ENCODE measurements around the gene PRMT7. TPM values are rescaled to one million over a fixed set of nuclear protein-coding genes. Genes with fewer than 3 reads are reported as not detected.

PRMT7 gene
- polyA plus RNA-seq, 1 donor = 39.9 TPM

GRCh38 chr16:68362947-68363657, 52.3 kb downstream of the PRMT7 start:
- no peak for DNase-seq (ENCODE audit: low read depth)

GRCh38 chr16:68363658-68364521, 53.1 kb downstream of the PRMT7 start:
- DNase-seq (ENCODE audit: low read depth) = no peak

- DNase-seq (ENCODE audit: low read depth) = no peak
Measured at GRCh38 chr16:68364561-68364998, 53.8 kb downstream of the PRMT7 start.

GRCh38 chr16:68365167-68365817, 54.5 kb downstream of the PRMT7 start:
- DNase-seq (ENCODE audit: low read depth) = no peak

- no peak for DNase-seq (ENCODE audit: low read depth)
Measured at GRCh38 chr16:68366062-68366461, 55.2 kb downstream of the PRMT7 start.

GRCh38 chr16:68367030-68367429, 56.2 kb downstream of the PRMT7 start:
- no peak for DNase-seq (ENCODE audit: low read depth)

- no peak for DNase-seq (ENCODE audit: low read depth)
Measured at GRCh38 chr16:68367440-68367839, 56.6 kb downstream of the PRMT7 start.

- no peak for DNase-seq (ENCODE audit: low read depth)
Measured at GRCh38 chr16:68367891-68368290, 57.1 kb downstream of the PRMT7 start.

- DNase-seq (ENCODE audit: low read depth) = no peak
Measured at GRCh38 chr16:68368301-68368888, 57.6 kb downstream of the PRMT7 start.

GRCh38 chr16:68369168-68369567, 58.3 kb downstream of the PRMT7 start:
- DNase-seq (ENCODE audit: low read depth) = no peak

GRCh38 chr16:68369697-68370580, 59.1 kb downstream of the PRMT7 start:
- DNase-seq (ENCODE audit: low read depth) = no peak

- DNase-seq (ENCODE audit: low read depth) = no peak
Measured at GRCh38 chr16:68370581-68371275, 59.9 kb downstream of the PRMT7 start.

- no peak for DNase-seq (ENCODE audit: low read depth)
Measured at GRCh38 chr16:68371276-68371651, 60.4 kb downstream of the PRMT7 start.

GRCh38 chr16:68371706-68372380, 61.0 kb downstream of the PRMT7 start:
- DNase-seq (ENCODE audit: low read depth) = no peak

GRCh38 chr16:68372381-68372720, 61.5 kb downstream of the PRMT7 start:
- no peak for DNase-seq (ENCODE audit: low read depth)

GRCh38 chr16:68372806-68373205, 62.0 kb downstream of the PRMT7 start:
- no peak for DNase-seq (ENCODE audit: low read depth)

GRCh38 chr16:68373528-68374245, 62.9 kb downstream of the PRMT7 start:
- no peak for DNase-seq (ENCODE audit: low read depth)

- no peak for DNase-seq (ENCODE audit: low read depth)
Measured at GRCh38 chr16:68374246-68374805, 63.5 kb downstream of the PRMT7 start.
